H1 (cell line): ENCODE measurements around the gene TBC1D3I.
"Not testable (repeated sequence)": the region's sequence is repeated elsewhere in the genome, so short reads cannot be mapped to it uniquely, and the experiment has no call there.

Experiments
- KDM1A ChIP-seq: fragments of 200-600, 300-600 bp; sonication (generic); IDR thresholded peaks from 2 replicates; pipeline ENCODE4 v1.7.1; 2016; ENCODE audit warnings: mild to moderate bottlenecking, low read length, borderline replicate concordance
- RAD21 ChIP-seq, 2 experiments: IDR thresholded peaks in 1 of 2; conservative IDR thresholded peaks in 1 of 2; 2 replicates each; pipeline ENCODE4 v1.6.1; 2011; ENCODE audit warnings: low read depth in 2 of 2, low read length in 2 of 2, improper control_type of control experiment in 1 of 2, inconsistent platforms in 1 of 2, mild to moderate bottlenecking in 1 of 2, moderate library complexity in 1 of 2

DNA sequence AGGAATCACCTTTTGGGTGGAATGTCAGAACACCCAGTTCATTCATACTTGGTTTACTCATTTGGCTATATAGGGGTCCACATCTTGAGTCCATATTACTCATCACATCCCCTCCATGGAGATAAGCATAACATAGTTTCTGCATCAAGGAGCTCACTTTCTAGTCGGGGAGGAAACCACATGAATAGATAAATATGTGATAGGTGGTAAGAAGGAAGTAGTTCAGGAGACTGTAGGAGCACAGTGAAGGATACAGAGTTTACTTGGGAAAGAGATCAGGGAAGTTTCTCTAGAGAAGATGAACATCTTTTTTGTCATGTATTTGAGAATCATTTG is 57.9 kb downstream of the TBC1D3I start:
- TF ChIP-seq KDM1A; RAD21 (IDR thresholded peaks at IDR 0.05 in 1 of 2, conservative IDR thresholded peaks at IDR 0.05 in 1 of 2; ENCODE audit: low read depth in 2 of 2, low read length in 2 of 2): not testable (repeated sequence)
